IMR-90 (cell line): ENCODE results near the gene TANGO2. TPM values are rescaled to one million over a fixed set of nuclear protein-coding genes. Genes with fewer than 3 reads are reported as not detected.

Experiments
- ATAC-seq: fragments of 200-7000 bp; cut with Tn5 transposase; 2 replicates; pipeline ENCODE4 v1.9.1; 2020; ENCODE audit warnings: low read depth, mild to moderate bottlenecking, moderate library complexity
- BruUV-seq: library from RNA; stranded (reverse); fragments of 400-500 nt; replicated peaks from 2 replicates; lab custom pipeline; 2021; lab: Mats Ljungman, UMichigan
- CTCF ChIA-PET: fragments of 300-600 bp; formaldehyde crosslinking; extraction: SDS; loops from one replicate; lab custom pipeline; 2021; ENCODE audit warnings: antibody characterized with exemption; lab: Yijun Ruan, JAX
- POLR2A ChIA-PET: fragments of 300-600 bp; sonication (Branson Sonifier 250); formaldehyde crosslinking; loops from one replicate; lab custom pipeline; 2022; ENCODE audit warnings: antibody characterized with exemption; ENCODE audit not compliant: unreplicated experiment; lab: Charles Lee
- DNase-seq: peaks from one replicate; pipeline ENCODE4 v3.0.0; 2013
- H2AFZ ChIP-seq: replicated peaks from 2 replicates; pipeline ENCODE3; 2013; ENCODE audit warnings: low read length, mild to moderate bottlenecking; ENCODE audit not compliant: poor library complexity
- H2AK5ac ChIP-seq: 2 replicates; pipeline ENCODE4 v1.6.1; 2013; ENCODE audit warnings: low read depth, low read length, inconsistent platforms
- H2AK9ac ChIP-seq: replicated peaks from 2 replicates; pipeline ENCODE3; 2013; ENCODE audit warnings: mild to moderate bottlenecking, low read depth, low read length, moderate library complexity; ENCODE audit not compliant: poor library complexity
- H2BK120ac ChIP-seq: 2 replicates; pipeline ENCODE4 v1.6.1; 2013; ENCODE audit warnings: low read depth, low read length, inconsistent platforms
- H2BK15ac ChIP-seq: 3 replicates; pipeline ENCODE4 v1.6.1; 2013; ENCODE audit warnings: low read depth, low read length, inconsistent platforms
- H2BK20ac ChIP-seq: 2 replicates; pipeline ENCODE4 v1.6.1; 2013; ENCODE audit warnings: low read depth, mild to moderate bottlenecking, inconsistent platforms, low read length, moderate library complexity
- H2BK5ac ChIP-seq: 2 replicates; pipeline ENCODE4 v1.6.1; 2013; ENCODE audit warnings: mild to moderate bottlenecking, low read depth, low read length, inconsistent platforms; ENCODE audit not compliant: poor library complexity, severe bottlenecking
- H3K14ac ChIP-seq: replicated peaks from 2 replicates; pipeline ENCODE4 v1.6.1; 2013; ENCODE audit warnings: low read depth, low read length, inconsistent platforms
- H3K18ac ChIP-seq: 2 replicates; pipeline ENCODE4 v1.6.1; 2013; ENCODE audit warnings: low read depth, low read length, control low read depth
- H3K23ac ChIP-seq: 2 replicates; pipeline ENCODE4 v1.6.1; 2013; ENCODE audit warnings: low read depth, low read length, inconsistent platforms
- H3K27ac ChIP-seq: 2 replicates; pipeline ENCODE4 v1.5.1; 2013; ENCODE audit warnings: mild to moderate bottlenecking, control low read depth, low read length; ENCODE audit not compliant: insufficient read depth
- H3K27me3 ChIP-seq: 2 replicates; pipeline ENCODE4 v1.6.1; 2013; ENCODE audit warnings: low read length; ENCODE audit not compliant: control insufficient read depth, insufficient read depth
- H3K36me3 ChIP-seq: 2 replicates; pipeline ENCODE4 v1.6.1; 2013; ENCODE audit warnings: low read length, mixed read lengths; ENCODE audit not compliant: control insufficient read depth, insufficient read depth
- H3K4ac ChIP-seq: 2 replicates; pipeline ENCODE4 v1.6.1; 2013; ENCODE audit warnings: low read depth, low read length, inconsistent platforms
- H3K4me1 ChIP-seq: 2 replicates; pipeline ENCODE4 v1.6.1; 2013; ENCODE audit warnings: low read length, mixed read lengths; ENCODE audit not compliant: control insufficient read depth, insufficient read depth
- H3K4me2 ChIP-seq: 2 replicates; pipeline ENCODE4 v1.6.1; 2013; ENCODE audit warnings: low read depth, mild to moderate bottlenecking, control low read depth, low read length, moderate library complexity
- H3K4me3 ChIP-seq: 2 replicates; pipeline ENCODE4 v1.5.1; 2013; ENCODE audit warnings: low read depth, mild to moderate bottlenecking, control low read depth, low read length, moderate library complexity; ENCODE audit not compliant: insufficient read depth
- H3K56ac ChIP-seq: 2 replicates; pipeline ENCODE4 v1.6.1; 2013; ENCODE audit warnings: low read length, inconsistent platforms; ENCODE audit not compliant: insufficient read depth; ENCODE audit errors: extremely low read depth
- H3K79me1 ChIP-seq, 2 experiments: 2 replicates each; pipeline ENCODE4 v1.6.1; 2013; ENCODE audit warnings: low read length in 2 of 2, inconsistent platforms in 1 of 2, low read depth in 1 of 2
- H3K9ac ChIP-seq: 2 replicates; pipeline ENCODE4 v1.6.1; 2013; ENCODE audit warnings: low read depth, low read length, control low read depth
- H3K9me1 ChIP-seq: 2 replicates; pipeline ENCODE4 v1.6.1; 2013; ENCODE audit warnings: low read length, inconsistent platforms; ENCODE audit not compliant: insufficient read depth
- H3K9me3 ChIP-seq: 2 replicates; pipeline ENCODE4 v1.6.1; 2013; ENCODE audit warnings: low read length; ENCODE audit not compliant: control insufficient read depth, insufficient read depth
- H4K20me1 ChIP-seq: 2 replicates; pipeline ENCODE4 v1.6.1; 2013; ENCODE audit warnings: low read length, inconsistent platforms; ENCODE audit not compliant: insufficient read depth
- H4K5ac ChIP-seq: 2 replicates; pipeline ENCODE4 v1.6.1; 2013; ENCODE audit warnings: mild to moderate bottlenecking, low read depth, low read length, control low read depth
- H4K8ac ChIP-seq, 2 experiments: 2 replicates each; pipeline ENCODE4 v1.6.1; 2013; ENCODE audit warnings: low read depth in 2 of 2, low read length in 2 of 2, control low read depth in 1 of 2, inconsistent platforms in 1 of 2
- H4K91ac ChIP-seq: 2 replicates; pipeline ENCODE4 v1.6.1; 2013; ENCODE audit warnings: low read depth, low read length, inconsistent platforms; ENCODE audit not compliant: insufficient read depth
- WGBS, 2 experiments: methylation state at CpG; one replicate each; pipeline versions ENCODE4 v1.1.5 to v1.1.7; 2013; ENCODE audit warnings: missing lambda C conversion rate in 2 of 2; ENCODE audit not compliant: insufficient read length in 1 of 2; ENCODE audit errors: extremely low coverage in 2 of 2; 5-methylcytosine and 5-hydroxymethylcytosine counted together
- dilution Hi-C: fragments of 300-500 bp; cut with HindIII; formaldehyde crosslinking; loops from one replicate; pipeline ENCODE4 v1.14.3; 2018; ENCODE audit warnings: low sequenced_read_pairs; ENCODE audit not compliant: unreplicated experiment
- in situ Hi-C: fragments of 300-500 bp; cut with MboI; formaldehyde crosslinking; loops from 3 replicates; pipeline ENCODE4 v1.14.3; 2019; ENCODE audit warnings: low sequenced_read_pairs, inconsistent platforms, mixed read lengths
- intact Hi-C: fragments of 100-400 bp; cut with micrococcal nuclease; formaldehyde crosslinking; loops from 2 replicates; pipeline ENCODE4 v1.10.0; 2022
- polyA plus RNA-seq, 3 experiments: library from polyadenylated mRNA; depleted of rRNA; stranded (reverse); fragments of >200 nt; gene quantifications; 2 replicates each; pipeline ENCODE4 v1.2.3, GENCODE V29; 2012; ENCODE audit warnings: low replicate concordance in 1 of 3
- total RNA-seq: library from RNA; depleted of rRNA; stranded (reverse); fragments of >200 nt; gene quantifications from 2 replicates; pipeline ENCODE4 v1.2.3, GENCODE V29; 2012
- TF ChIP-seq, protein P1 (sequence below): conservative IDR thresholded peaks from 2 replicates; pipeline ENCODE4 v1.5.1; 2012; ENCODE audit warnings: mild to moderate bottlenecking, low read depth, low read length, improper control_type of control experiment
- TF ChIP-seq, protein P2 (sequence below): fragments of 150-350 bp; IDR thresholded peaks from 2 replicates; pipeline ENCODE4 v1.6.1; 2016; ENCODE audit warnings: low read depth, mild to moderate bottlenecking, low read length, moderate library complexity, borderline replicate concordance

The TANGO2 gene
- total and polyA plus RNA-seq, 2 of the 4 experiments (the other 2 are of a cell fraction): 45.1 to 75.1 TPM

GRCh38 chr22:20008221-20008995 lies 12.5 kb upstream of the TANGO2 start:
- Histone ChIP-seq H3K9me1 (no peaks in the 10 kb centered on the region), H3K56ac (no peak overlapping the region), H3K4ac (no peak overlapping the region), H3K79me1 (no peaks in the 10 kb centered on the region), H2AK9ac (no peak overlapping the region), H2AK5ac (no peak overlapping the region), H2AFZ (peak overlapping the region; percentile 1), H3K4me2 (no peak overlapping the region), H3K27me3 (peaks cover 7% of the 10 kb centered on the region), H2BK5ac (no peak overlapping the region), H3K9me3 (peaks cover 1% of the 10 kb centered on the region; the same call in 1 of the 2 replicates), H3K9ac (no peak overlapping the region), H4K91ac (no peak overlapping the region), H4K8ac (no peak overlapping the region), H3K27ac (no peak overlapping the region), H4K20me1 (no peaks in the 10 kb centered on the region), H3K4me3 (no peak overlapping the region), H4K5ac (no peak overlapping the region), H2BK20ac (no peak overlapping the region), H2BK15ac (no peak overlapping the region), H3K23ac (no peak overlapping the region), H3K36me3 (no peaks in the 10 kb centered on the region), H2BK120ac (no peak overlapping the region), H3K14ac (no peak overlapping the region), H3K4me1 (no peaks in the 10 kb centered on the region), H3K18ac (no peak overlapping the region)
- no TSS peak for BruUV-seq
- no peak for ATAC-seq
- in situ Hi-C loops: no loop called here
- DNase-seq: no peak
- intact Hi-C loops: no loop called here
- dilution Hi-C loops: no loop called here
- TF ChIP-seq, protein P1, sequence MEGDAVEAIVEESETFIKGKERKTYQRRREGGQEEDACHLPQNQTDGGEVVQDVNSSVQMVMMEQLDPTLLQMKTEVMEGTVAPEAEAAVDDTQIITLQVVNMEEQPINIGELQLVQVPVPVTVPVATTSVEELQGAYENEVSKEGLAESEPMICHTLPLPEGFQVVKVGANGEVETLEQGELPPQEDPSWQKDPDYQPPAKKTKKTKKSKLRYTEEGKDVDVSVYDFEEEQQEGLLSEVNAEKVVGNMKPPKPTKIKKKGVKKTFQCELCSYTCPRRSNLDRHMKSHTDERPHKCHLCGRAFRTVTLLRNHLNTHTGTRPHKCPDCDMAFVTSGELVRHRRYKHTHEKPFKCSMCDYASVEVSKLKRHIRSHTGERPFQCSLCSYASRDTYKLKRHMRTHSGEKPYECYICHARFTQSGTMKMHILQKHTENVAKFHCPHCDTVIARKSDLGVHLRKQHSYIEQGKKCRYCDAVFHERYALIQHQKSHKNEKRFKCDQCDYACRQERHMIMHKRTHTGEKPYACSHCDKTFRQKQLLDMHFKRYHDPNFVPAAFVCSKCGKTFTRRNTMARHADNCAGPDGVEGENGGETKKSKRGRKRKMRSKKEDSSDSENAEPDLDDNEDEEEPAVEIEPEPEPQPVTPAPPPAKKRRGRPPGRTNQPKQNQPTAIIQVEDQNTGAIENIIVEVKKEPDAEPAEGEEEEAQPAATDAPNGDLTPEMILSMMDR: no peak
- TF ChIP-seq, protein P2, sequence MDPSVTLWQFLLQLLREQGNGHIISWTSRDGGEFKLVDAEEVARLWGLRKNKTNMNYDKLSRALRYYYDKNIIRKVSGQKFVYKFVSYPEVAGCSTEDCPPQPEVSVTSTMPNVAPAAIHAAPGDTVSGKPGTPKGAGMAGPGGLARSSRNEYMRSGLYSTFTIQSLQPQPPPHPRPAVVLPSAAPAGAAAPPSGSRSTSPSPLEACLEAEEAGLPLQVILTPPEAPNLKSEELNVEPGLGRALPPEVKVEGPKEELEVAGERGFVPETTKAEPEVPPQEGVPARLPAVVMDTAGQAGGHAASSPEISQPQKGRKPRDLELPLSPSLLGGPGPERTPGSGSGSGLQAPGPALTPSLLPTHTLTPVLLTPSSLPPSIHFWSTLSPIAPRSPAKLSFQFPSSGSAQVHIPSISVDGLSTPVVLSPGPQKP: no peak
- WGBS, 2 experiments: 59% methylated on average over 5 of the region's 11 CpGs; no CpG with 5 or more reads in 1 of the 2 experiments
- POLR2A ChIA-PET: no interaction called here
- CTCF ChIA-PET: no interaction called here
